Omental fat pad (tissue), 4 donors: ENCODE measurements around the gene TFAP2A. TPM values are rescaled to one million over a fixed set of nuclear protein-coding genes. Genes with fewer than 3 reads are reported as not detected.

Experiments used
- ATAC-seq: fragments of 150-250 bp; one replicate; pipeline ENCODE4 v1.9.1; 2016; ENCODE audit warnings: mild to moderate bottlenecking, moderate library complexity; ENCODE audit not compliant: low FRiP score
- DNase-seq: peaks from one replicate; pipeline ENCODE4 v3.0.0-alpha.2; 2019; ENCODE audit warnings: low spot score
- total RNA-seq, 4 donors: library from RNA; depleted of rRNA; stranded (reverse); fragments of >200 nt; gene quantifications; one replicate each; pipeline ENCODE4 v1.1.0, GENCODE V29; 2016
- TF ChIP-seq, protein P1 (sequence below), 3 donors: fragments of 450-650 bp; IDR thresholded peaks; one replicate each; pipeline ENCODE4 v1.5.1; 2016 to 2017; ENCODE audit warnings: antibody characterized with exemption in 3 of 3, mild to moderate bottlenecking in 3 of 3, moderate library complexity in 2 of 3

TFAP2A gene
- total RNA-seq, 4 donors from 2014 or later = not detected

DNA sequence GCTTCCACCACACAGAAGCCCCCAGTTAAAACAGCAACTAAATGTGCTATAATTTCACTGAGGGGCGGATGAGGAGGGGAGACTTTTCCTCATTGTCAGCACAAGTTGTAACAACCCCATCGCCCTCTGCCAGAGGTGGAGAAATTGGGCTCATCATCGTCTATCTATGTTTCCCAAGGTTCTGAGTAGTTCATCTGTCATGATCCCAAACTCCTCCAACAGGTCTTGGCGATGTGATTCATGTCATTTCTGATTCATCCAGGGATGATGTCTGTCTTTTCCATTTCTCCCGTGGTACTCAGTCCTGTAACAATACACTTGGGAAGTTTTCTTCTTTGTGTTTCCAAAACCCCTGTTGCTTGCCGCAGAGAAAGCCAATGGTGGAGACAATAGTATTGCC, 51.0 kb downstream of the TFAP2A start:
- DNase-seq = no peak
- ATAC-seq = no peak
- TF ChIP-seq, protein P1, sequence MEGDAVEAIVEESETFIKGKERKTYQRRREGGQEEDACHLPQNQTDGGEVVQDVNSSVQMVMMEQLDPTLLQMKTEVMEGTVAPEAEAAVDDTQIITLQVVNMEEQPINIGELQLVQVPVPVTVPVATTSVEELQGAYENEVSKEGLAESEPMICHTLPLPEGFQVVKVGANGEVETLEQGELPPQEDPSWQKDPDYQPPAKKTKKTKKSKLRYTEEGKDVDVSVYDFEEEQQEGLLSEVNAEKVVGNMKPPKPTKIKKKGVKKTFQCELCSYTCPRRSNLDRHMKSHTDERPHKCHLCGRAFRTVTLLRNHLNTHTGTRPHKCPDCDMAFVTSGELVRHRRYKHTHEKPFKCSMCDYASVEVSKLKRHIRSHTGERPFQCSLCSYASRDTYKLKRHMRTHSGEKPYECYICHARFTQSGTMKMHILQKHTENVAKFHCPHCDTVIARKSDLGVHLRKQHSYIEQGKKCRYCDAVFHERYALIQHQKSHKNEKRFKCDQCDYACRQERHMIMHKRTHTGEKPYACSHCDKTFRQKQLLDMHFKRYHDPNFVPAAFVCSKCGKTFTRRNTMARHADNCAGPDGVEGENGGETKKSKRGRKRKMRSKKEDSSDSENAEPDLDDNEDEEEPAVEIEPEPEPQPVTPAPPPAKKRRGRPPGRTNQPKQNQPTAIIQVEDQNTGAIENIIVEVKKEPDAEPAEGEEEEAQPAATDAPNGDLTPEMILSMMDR (IDR thresholded peaks at IDR 0.05) = no peak

DNA sequence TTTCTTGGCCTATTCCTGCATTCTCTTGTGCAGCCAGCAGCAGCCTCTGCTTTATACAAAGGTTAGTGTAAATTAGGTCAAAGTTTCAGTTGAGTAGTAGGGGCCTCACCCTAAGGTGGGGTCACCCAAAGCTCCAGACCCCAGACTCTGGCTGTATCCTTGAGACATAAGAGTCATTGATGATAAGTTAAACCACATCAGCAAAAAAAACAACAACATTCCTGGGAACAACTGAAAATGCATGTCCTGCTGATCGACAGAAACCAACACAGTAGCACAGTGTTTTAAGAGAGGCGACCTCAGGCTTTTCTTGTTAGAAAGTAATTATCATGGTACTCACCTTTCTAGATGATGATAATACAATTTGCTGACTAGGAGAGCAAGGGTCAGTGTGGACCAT, 52.6 kb downstream of the TFAP2A start:
- TF ChIP-seq, protein P1 (IDR thresholded peaks at IDR 0.05) = no peak
- DNase-seq (no peak), ATAC-seq (no peak)

DNA sequence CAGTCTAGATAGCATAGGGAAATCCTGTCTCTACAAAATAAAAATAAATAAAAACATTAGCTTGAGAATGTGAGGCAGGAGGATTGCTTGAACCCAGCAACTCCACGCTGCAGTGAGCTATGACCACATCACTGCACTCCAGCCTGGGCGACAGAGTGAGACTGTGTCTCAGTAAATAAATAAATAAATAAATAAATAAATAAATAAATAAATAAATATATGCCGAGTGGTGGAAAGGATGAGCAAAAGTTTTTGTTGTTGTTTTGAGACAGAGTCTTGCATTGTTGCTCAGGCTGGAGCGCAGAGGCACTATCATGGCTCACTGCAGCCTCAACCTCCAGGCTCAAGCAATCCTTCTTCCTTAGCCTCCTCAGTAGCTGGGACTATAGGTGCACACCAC, 53.4 kb downstream of the TFAP2A start:
- TF ChIP-seq, protein P1 (IDR thresholded peaks at IDR 0.05) = no peak
- ATAC-seq (no peak), DNase-seq (no peak)

DNA sequence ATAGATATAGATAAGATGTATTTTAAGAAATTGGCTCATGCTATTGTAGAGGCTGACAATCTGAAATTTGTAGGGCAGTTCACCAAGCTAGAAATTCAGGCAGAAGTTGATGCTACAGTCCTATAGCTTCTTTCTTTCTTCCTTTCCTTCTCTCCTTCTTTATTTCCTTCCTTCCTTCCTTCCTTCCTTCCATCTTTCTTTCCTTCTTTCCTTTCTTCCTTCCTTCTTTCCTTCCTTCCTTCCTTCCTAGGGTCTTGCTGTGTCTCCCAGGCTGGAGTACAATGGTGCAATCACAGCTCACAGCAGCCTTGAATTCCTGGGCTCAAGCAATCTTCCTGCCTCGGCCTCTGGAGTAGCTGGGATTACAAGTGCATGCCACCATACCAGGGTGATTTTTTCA, 55.3 kb downstream of the TFAP2A start:
- ATAC-seq (no peak), DNase-seq (no peak)
- TF ChIP-seq, protein P1 (IDR thresholded peaks at IDR 0.05) = no peak

DNA sequence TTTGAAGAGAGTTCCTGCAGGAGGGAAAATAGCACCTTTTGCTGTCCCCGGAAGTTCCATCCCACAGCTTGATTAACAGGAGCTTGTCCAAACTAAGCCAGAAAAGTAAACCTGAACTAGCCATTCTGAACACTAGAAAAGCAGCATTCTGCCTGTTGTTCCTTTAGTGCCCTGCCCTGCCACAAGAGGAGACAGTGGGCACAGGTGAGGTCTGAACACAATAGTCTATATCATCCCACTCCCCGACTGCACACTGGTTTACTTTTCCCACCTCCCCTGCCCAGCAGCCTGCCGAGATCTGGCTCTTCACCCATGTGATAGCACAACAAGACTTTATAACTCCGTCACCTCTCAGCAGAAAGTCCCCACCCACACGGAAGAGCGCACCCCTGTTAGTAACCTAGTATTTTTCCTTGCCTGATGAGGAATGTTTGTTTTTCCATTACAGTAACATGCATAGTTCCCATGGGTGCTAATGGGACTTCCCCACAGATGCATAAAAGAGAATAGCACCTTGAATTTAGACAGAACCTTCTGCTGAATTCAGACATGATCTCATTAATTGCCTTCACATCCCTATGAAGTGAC, 59.7 kb downstream of the TFAP2A start:
- no peak for ATAC-seq
- no peak for DNase-seq
- TF ChIP-seq, protein P1 (IDR thresholded peaks at IDR 0.05) = no peak

DNA sequence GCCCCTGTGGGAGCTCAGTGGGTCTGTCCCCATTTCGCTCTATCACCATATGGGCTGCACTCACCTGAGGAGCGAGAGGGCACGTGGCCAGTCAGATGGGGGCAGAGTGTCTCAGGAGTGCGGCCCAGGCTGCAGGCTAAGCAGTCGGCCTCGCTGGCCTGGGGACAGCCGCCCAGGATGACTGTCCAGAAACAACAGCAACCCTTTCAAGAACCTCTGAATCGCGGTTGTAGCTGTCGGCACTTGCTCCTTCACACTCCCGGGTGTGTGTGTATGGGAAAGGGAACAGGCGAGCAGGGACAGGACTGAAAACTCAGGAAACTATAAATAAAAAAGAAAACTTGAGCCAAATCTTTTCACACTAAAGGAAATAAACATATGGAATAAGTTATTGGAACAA, 63.1 kb downstream of the TFAP2A start:
- TF ChIP-seq, protein P1 (IDR thresholded peaks at IDR 0.05) = no peak
- no peak for DNase-seq
- ATAC-seq = no peak

DNA sequence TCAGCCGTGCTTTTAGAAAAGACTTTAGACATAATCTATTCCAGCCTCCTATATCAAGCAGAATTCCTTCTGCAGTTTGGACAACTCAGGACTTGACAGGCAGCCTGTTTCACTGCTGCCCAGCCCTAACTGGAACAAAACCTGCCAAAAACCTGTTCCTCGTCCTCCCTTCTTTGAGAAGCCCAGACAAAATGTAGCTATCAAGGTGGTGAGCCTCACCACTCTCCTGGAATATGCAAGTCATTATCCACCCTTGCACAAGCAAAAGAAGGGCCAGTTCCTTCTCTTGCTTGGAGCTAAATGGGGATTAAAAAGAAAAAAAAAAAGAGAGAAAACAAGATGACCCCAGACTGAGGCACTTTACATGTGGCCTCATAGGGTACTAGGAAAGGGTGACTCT, 64.2 kb downstream of the TFAP2A start:
- TF ChIP-seq, protein P1 (IDR thresholded peaks at IDR 0.05) = no peak
- DNase-seq = no peak
- no peak for ATAC-seq
